BLaER1 (cell line): ENCODE data around the gene HOMER3.
"Not testable (repeated sequence)": the region's sequence is repeated elsewhere in the genome, so short reads cannot be mapped to it uniquely, and the experiment has no call there.

Experiments used
- H3K27ac ChIP-seq: shearing (Covaris generic); formaldehyde crosslinking; 2 replicates; pipeline ENCODE4 v1.8.1; 2022
- H3K27me3 ChIP-seq: shearing (Covaris generic); formaldehyde crosslinking; 2 replicates; pipeline ENCODE4 v1.8.1; 2022
- H3K36me3 ChIP-seq: shearing (Covaris generic); formaldehyde crosslinking; 2 replicates; pipeline ENCODE4 v1.8.1; 2022
- H3K4me1 ChIP-seq: shearing (Covaris generic); formaldehyde crosslinking; 2 replicates; pipeline ENCODE4 v1.8.1; 2022
- H3K4me2 ChIP-seq: shearing (Covaris generic); formaldehyde crosslinking; 2 replicates; pipeline ENCODE4 v1.8.1; 2022
- H3K4me3 ChIP-seq: shearing (Covaris generic); formaldehyde crosslinking; 2 replicates; pipeline ENCODE4 v1.8.1; 2022
- H3K9ac ChIP-seq: shearing (Covaris generic); formaldehyde crosslinking; 2 replicates; pipeline ENCODE4 v1.8.1; 2022
- H3K9me3 ChIP-seq: shearing (Covaris generic); formaldehyde crosslinking; 2 replicates; pipeline ENCODE4 v1.8.1; 2022
- H4K20me1 ChIP-seq: shearing (Covaris generic); formaldehyde crosslinking; 2 replicates; pipeline ENCODE4 v1.8.1; 2022
- Cebpa-rat ChIP-seq: shearing (Covaris generic); IDR thresholded peaks from 2 replicates; pipeline ENCODE4 v1.8.1; 2022

Gene HOMER3

DNA sequence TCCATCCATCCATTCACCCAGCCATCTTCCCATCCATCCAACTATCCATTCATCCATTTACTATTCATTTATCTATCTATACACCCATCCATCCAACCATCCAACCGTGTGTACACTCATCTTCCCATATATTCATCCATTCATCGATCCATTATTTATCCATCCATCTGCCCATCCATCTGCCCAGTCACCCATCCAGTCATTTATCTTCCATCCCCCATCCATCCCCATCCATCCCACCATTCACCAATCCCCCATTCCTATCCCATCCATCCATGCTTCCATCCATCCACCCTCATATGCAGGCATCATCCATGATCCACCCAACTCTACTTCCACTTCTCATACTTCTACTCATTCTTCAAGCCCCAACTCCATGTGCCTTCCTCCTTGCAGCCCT lies 14.0 kb upstream of the HOMER3 start:
- H3K36me3 ChIP-seq = no peaks in the 10 kb centered on the region
- no peak overlapping the region for H3K4me2 ChIP-seq
- no peak for TF ChIP-seq Cebpa-rat
- no peak overlapping the region for H3K27ac ChIP-seq
- no peaks in the 10 kb centered on the region for H3K9me3 ChIP-seq
- H3K27me3 ChIP-seq = no peaks in the 10 kb centered on the region
- H3K4me1 ChIP-seq = no peaks in the 10 kb centered on the region
- H3K4me3 ChIP-seq = no peak overlapping the region
- no peak overlapping the region for H3K9ac ChIP-seq
- H4K20me1 ChIP-seq = no peaks in the 10 kb centered on the region

DNA sequence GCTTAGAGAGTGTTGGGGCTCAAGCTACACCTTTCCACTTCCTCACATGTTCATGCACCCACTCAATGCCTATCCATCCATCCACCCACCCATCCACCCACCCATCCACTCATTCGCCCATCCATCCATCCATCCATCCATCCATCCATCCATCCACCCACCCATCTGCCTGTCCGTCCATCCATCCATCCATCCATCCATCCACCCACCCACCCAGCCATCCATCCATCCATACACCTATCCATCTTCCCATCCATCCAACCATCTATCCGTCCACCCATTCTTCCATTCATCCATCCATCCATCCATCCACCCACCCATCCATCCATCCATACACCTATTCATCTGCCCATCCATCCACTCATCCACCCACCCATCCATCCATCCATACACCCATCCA lies 13.1 kb upstream of the HOMER3 start:
- no peaks in the 10 kb centered on the region for H3K36me3 ChIP-seq
- H3K4me3 ChIP-seq = no peak overlapping the region
- no peak overlapping the region for H3K27ac ChIP-seq
- H3K4me1 ChIP-seq = no peaks in the 10 kb centered on the region
- H3K9ac ChIP-seq = no peak overlapping the region
- no peaks in the 10 kb centered on the region for H4K20me1 ChIP-seq
- no peak overlapping the region for H3K4me2 ChIP-seq
- H3K9me3 ChIP-seq = no peaks in the 10 kb centered on the region
- no peaks in the 10 kb centered on the region for H3K27me3 ChIP-seq
- no peak for TF ChIP-seq Cebpa-rat

DNA sequence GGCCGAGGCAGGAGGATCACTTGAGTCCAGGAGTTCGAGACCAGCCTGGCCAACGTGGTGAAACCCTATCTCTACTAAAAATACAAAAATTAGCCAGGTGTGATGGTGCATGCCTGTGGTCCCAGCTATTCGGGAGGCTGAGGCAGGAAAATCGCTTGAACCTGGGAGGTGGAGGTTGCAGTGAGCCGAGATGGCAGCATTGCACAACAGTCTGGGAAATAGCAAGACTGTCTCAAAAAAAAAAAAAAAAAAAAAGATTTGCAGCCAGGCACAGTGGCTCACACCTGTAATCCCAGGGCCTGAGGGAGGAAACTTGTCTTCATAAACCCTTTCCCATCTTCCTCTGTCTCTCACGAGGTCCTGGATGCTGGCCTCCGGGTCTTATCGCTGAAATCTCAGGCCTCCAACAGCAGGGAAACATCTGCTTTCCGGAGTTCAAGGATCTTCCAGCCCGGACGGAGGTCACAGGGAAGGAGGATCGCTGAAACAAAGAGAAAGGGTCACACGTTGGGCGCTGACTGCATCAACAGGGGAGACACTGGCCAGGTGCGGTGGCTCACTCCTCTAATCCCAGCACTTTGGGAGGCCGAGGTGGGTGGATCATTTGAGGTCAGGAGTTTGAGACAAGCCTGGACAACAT lies 11.5 kb upstream of the HOMER3 start:
- H4K20me1 ChIP-seq, H3K27ac ChIP-seq, H3K9me3 ChIP-seq, H3K4me1 ChIP-seq, H3K9ac ChIP-seq, H3K36me3 ChIP-seq, H3K27me3 ChIP-seq, H3K4me2 ChIP-seq, H3K4me3 ChIP-seq: not testable (repeated sequence)

DNA sequence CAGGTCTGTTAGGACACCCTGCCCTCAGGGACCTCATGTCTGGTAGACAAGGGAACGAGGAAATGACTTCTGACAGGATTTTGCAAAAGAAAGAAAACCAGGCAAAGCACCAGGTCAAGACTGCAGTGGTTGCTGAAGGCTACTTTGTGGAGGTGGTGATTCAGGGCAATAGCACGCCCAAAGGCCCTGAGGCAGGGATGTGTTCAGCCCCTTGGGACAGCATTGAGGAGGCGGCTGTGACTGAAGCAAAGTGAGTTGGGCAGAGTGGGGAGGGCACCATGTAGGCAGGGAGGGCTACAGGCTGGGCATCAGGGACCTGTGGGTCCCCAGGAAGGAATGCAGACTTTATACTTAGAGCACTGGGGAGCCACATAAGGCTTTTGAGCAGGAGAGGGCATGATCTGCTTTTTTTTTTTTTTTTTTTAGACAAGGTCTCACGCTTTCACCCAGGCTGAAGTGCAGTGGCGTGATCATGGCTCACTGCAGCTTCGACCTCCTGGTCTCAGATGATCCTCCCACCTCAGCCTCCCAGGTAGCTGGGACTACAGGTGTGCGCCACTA lies 10.8 kb upstream of the HOMER3 start:
- H3K4me3 ChIP-seq = no peak overlapping the region
- no peak for TF ChIP-seq Cebpa-rat
- no peaks in the 10 kb centered on the region for H3K9me3 ChIP-seq
- H4K20me1 ChIP-seq = no peaks in the 10 kb centered on the region
- H3K9ac ChIP-seq = no peak overlapping the region
- H3K4me1 ChIP-seq = 0 out of 2 replicates have a peak, but pooled peaks cover 4% of the 10 kb centered on the region
- H3K36me3 ChIP-seq = no peaks in the 10 kb centered on the region
- no peak overlapping the region for H3K27ac ChIP-seq
- no peak overlapping the region for H3K4me2 ChIP-seq
- no peaks in the 10 kb centered on the region for H3K27me3 ChIP-seq

DNA sequence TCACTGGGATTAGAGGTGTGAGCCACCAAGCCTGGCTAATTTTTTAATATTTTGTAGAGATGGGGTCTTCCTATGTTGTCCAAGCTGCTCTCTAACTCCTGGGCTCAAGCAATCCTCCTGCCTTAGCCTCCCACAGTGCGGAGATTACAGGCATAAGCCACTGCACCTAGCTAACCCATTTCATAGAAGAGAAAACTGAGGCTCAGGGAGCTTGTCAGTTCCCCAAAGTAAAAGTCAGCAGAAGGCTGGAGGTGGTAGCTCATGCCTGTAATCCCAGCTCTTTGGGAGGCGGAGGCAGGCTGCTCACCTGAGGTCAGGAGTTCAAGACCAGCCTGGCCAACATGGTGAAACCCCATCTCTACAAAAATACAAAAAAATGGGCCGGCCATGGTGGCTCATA lies 8.8 kb upstream of the HOMER3 start:
- H3K27me3 ChIP-seq = no peaks in the 10 kb centered on the region

DNA sequence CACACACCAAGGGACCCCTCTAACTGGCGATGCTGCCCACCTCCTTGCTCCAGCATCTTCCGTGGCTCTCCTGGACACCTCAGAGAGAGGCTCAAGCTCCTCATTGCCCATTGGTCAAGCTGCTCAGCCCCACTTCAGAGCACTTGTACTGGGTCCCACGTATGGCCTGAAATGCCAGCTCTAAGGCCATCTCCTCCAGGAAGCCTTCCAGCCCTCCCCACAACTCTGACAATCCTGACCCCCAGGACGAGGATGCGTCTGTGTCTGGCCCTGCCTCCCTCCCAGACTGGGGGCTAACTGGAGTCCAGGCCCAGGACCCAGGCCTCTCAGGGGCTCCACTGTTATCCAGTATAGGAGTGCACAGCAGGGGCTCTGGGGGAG lies 7.9 kb upstream of the HOMER3 start:
- H4K20me1 ChIP-seq = no peaks in the 10 kb centered on the region
- 0 out of 2 replicates have a peak, but pooled peaks cover 6% of the 10 kb centered on the region for H3K4me1 ChIP-seq
- no peak overlapping the region for H3K4me3 ChIP-seq
- no peaks in the 10 kb centered on the region for H3K27me3 ChIP-seq
- no peak overlapping the region for H3K27ac ChIP-seq
- H3K9ac ChIP-seq = no peak overlapping the region
- H3K9me3 ChIP-seq = no peaks in the 10 kb centered on the region
- TF ChIP-seq Cebpa-rat = no peak
- no peaks in the 10 kb centered on the region for H3K36me3 ChIP-seq
- no peak overlapping the region for H3K4me2 ChIP-seq

More for the DNA sequence above, 8.8 kb upstream of the HOMER3 start:
- no peak overlapping the region for H3K4me3 ChIP-seq
- TF ChIP-seq Cebpa-rat = no peak
- H3K4me1 ChIP-seq = 0 out of 2 replicates have a peak, but pooled peaks cover 6% of the 10 kb centered on the region
- H4K20me1 ChIP-seq = no peaks in the 10 kb centered on the region
- no peak overlapping the region for H3K27ac ChIP-seq
- no peaks in the 10 kb centered on the region for H3K36me3 ChIP-seq
- H3K4me2 ChIP-seq = no peak overlapping the region
- no peaks in the 10 kb centered on the region for H3K9me3 ChIP-seq
- no peak overlapping the region for H3K9ac ChIP-seq

DNA sequence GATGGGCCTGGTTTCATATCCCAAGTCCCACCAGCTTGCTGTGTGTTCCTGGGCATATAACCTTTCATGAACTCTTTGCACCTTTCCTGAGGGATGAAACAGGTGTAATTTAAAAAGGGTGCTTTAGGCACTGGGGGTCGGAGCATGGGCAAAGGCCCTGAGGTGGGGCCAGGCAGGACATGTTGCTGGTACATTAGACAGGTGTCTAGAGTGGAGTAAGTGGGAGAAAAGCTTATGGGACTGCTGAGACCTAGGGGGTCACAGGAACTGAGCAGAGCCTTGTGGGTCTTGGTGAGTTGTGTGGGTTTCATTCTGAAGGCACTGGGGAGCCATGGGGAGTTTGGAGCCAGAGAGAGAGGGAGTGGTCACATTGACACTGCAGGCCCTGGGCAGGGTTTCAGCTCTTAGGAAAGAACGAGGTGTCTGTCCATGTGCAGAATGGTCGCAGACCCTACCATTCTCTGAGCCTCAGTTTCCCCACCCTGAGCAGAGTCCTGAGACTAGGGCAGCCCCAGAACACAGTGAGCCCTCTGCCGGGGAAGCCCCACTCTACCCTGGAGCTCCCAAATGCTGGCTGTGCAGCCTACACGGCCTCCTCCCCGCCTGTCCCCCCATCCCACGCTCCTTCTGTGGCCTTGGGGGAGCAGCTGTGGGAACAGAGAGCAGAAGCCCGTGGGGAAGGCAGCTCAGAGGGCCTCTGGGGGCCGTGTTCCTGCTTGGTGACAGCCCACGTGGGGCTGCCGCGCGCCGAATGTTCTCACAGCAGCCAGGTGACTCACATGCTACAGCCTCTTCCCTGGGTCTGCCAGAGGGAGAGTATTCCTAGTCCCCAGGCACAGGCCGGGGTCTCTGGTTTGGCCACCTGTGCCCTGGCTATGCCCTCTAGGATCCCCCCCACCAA lies 7.3 kb upstream of the HOMER3 start:
- no peak for TF ChIP-seq Cebpa-rat
- H3K36me3 ChIP-seq = no peaks in the 10 kb centered on the region
- no peak overlapping the region for H3K4me2 ChIP-seq
- no peaks in the 10 kb centered on the region for H4K20me1 ChIP-seq
- H3K27ac ChIP-seq = no peak overlapping the region
- no peaks in the 10 kb centered on the region for H3K9me3 ChIP-seq
- H3K9ac ChIP-seq = no peak overlapping the region
- 0 out of 2 replicates have a peak, but pooled peaks cover 6% of the 10 kb centered on the region for H3K4me1 ChIP-seq
- H3K4me3 ChIP-seq = no peak overlapping the region
- no peaks in the 10 kb centered on the region for H3K27me3 ChIP-seq

DNA sequence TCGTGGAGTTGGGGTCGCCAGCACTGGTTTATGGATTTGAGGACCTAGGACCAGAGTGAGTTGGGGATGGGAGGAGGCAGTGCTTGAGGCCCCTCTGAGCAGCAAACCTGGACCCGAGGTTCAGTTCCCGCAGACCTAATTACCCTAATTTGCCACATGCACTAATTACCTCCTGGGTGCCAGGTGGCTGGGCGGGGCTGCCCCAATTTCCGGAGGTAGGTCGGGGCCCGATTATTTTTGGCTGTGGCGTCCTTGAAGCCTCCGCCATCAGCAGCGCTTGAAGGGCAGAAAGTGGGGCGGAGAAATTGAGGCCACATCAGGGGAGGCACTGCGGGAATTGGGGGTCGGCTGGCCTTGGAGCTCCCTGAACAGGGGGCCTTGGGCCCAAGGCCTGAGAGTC lies 5.9 kb upstream of the HOMER3 start:
- Histone ChIP-seq H4K20me1 (no peaks in the 10 kb centered on the region), H3K4me3 (no peak overlapping the region), H3K27me3 (no peaks in the 10 kb centered on the region), H3K36me3 (no peaks in the 10 kb centered on the region), H3K4me1 (0 out of 2 replicates have a peak, but pooled peaks cover 6% of the 10 kb centered on the region), H3K27ac (no peak overlapping the region), H3K9ac (no peak overlapping the region), H3K4me2 (no peak overlapping the region), H3K9me3 (no peaks in the 10 kb centered on the region)
- no peak for TF ChIP-seq Cebpa-rat

DNA sequence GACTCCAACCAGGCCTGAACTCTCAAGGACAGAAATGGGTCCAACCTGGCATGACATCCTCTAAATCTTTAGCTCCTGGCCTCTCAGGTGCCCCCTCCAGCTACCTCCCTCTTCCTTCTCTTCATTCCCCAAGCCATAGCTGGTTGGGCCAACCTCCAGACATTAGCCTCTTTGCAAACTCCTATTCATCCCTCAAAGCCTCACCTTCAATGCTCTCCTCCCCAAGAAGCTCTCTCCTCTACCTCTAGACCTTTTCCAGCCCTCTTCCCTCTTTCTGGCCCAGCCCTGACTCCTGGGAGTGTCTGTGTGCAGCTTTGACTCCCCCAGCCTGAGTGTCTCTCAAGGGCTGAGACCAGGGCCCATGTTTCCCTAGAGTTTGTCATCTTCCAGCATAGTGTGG lies 5.3 kb upstream of the HOMER3 start:
- Histone ChIP-seq H3K9me3 (no peaks in the 10 kb centered on the region), H3K27me3 (no peaks in the 10 kb centered on the region), H3K4me2 (no peak overlapping the region), H4K20me1 (no peaks in the 10 kb centered on the region), H3K36me3 (no peaks in the 10 kb centered on the region), H3K4me1 (peaks cover 10% of the 10 kb centered on the region), H3K4me3 (no peak overlapping the region), H3K27ac (no peak overlapping the region), H3K9ac (no peak overlapping the region)
- TF ChIP-seq Cebpa-rat = no peak

DNA sequence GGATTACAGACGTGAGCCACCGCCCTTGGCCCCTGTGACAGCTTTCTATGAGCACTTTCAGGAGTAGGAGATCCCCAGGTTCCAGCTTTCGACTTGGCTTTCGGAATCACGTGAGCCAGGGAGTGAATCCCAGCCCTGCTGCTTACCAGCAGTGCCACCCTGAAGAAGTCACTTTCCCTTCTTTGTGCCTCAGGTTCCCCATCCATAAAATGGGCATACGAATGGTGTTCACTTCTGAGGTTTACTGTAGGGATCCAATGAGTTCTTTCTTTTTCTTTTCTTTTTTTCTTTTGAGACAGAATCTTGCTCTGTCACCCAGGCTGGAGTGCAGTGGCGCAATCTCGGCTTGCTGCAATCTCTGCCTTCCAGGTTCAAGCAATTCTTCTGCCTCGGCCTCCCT lies 4.3 kb upstream of the HOMER3 start:
- no peak overlapping the region for H3K4me2 ChIP-seq
- no peak overlapping the region for H3K4me3 ChIP-seq
- H3K27ac ChIP-seq = no peak overlapping the region
- H3K9me3 ChIP-seq = no peaks in the 10 kb centered on the region
- no peaks in the 10 kb centered on the region for H3K36me3 ChIP-seq
- H3K9ac ChIP-seq = no peak overlapping the region
- H4K20me1 ChIP-seq = no peaks in the 10 kb centered on the region
- no peak for TF ChIP-seq Cebpa-rat
- H3K4me1 ChIP-seq = peaks cover 11% of the 10 kb centered on the region
- no peaks in the 10 kb centered on the region for H3K27me3 ChIP-seq
